GM20431 (cell line): Measurements from ENCODE around the gene A3GALT2.

ENCODE experiments used
- in situ Hi-C: fragments of 300-500 bp; cut with MseI, MboI; formaldehyde crosslinking; loops from one replicate; pipeline ENCODE4 v1.15.0; 2020; ENCODE audit warnings: low sequenced_read_pairs; ENCODE audit not compliant: unreplicated experiment

The A3GALT2 gene

GRCh38 chr1:33351281-33351660, 30.4 kb upstream of the A3GALT2 start:
- in situ Hi-C loops, result no loop called here

DNA sequence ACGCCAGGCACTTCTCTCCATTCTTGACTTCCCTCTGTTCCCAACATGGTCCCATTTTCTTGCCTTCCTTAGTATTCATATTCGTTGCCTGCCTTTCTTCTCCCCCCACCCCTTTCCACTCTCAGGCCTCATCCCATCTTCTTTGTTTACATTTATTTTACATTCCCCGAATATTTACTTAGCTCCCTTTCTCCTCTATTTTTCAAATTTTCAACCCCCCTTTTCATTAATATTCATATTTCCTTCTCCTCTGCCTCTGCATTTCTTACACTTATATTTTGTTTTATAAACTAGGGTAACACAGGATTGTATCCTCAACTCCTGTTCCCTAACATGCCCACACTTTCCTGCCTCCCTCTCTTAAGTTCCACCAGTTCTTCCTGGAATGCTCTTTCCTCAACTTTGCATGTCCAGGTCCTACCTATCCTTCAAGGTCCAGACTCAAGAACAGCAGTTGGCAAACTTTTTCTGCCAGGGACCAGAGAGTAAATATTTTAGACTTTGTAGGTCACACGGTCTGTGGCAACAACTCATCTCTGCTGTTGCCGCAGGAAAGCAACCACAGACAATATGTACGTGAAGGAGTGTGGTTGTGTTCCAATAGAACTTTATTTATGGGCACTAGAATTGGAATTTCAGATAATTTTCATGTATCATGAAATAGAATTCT, 29.8 kb upstream of the A3GALT2 start:
- in situ Hi-C loops, result no loop called here

GRCh38 chr1:33349778-33350610, 29.1 kb upstream of the A3GALT2 start:
- in situ Hi-C loops, result no loop called here

GRCh38 chr1:33349081-33349759, 28.3 kb upstream of the A3GALT2 start:
- in situ Hi-C loops, result no loop called here

DNA sequence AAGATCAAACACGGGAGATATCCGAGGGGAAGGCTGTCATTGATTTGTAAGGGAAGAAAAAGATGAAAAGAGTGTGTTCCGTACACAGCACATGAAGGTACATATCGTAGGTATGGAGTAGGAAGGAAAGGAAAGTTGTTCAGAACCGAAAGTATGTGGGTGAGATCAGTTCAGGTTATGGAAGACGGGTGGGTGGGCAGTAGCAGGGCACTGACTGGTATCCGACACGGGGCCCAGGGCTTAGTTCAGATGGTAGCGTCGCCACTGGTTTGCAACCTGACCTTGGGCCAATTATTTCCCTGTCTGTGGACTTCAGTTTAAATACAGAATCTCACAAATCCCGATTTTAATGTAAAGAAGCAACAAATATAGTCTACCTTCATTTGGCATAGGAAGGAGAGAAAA, 27.8 kb upstream of the A3GALT2 start:
- in situ Hi-C loops, result no loop called here

- in situ Hi-C loops, result no loop called here
These were observed 27.3 kb upstream of the A3GALT2 start for GRCh38 chr1:33348194-33348593.

DNA sequence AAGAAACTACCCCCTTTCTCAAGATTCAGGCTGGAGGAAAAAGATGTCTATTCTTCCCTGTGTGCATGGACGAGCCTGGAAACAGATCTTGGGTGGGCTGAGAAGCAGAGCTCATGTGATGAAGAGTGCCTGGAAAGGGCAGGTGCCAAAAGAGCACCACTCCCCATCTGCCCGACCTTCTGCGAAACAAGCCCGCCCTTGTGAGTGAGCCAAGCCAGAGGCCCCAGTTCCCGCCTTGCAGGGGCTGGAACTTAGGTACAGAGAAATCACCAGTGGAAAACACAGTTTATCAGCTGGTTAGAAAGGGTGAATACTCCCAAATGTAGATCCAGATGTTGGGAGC, 26.7 kb upstream of the A3GALT2 start:
- in situ Hi-C loops, result no loop called here

GRCh38 chr1:33346927-33347649, 26.2 kb upstream of the A3GALT2 start:
- in situ Hi-C loops, result no loop called here

GRCh38 chr1:33346533-33346926, 25.6 kb upstream of the A3GALT2 start:
- in situ Hi-C loops, result no loop called here

- in situ Hi-C loops, result no loop called here
These were observed 24.1 kb upstream of the A3GALT2 start for GRCh38 chr1:33344896-33345560.

DNA sequence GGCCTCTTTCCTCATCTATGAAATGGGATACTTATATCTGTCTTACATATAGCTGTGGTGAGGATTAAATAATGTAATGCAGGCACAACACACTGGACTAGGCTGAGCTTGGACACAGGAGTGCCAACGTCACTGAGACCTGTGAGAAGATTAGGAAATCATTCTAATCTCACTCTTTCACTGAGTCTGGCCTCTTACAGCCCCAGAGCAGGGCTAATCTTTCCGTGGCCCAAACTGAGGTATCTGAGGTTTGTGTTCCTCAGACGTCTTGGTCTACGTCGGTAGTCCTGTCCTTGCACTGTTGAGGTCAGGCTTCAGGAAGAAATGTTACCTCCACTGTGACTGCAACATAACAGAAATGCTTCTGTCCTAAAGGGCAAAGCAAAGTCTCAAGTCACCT, 22.6 kb upstream of the A3GALT2 start:
- in situ Hi-C loops, result no loop called here

- in situ Hi-C loops, result no loop called here
These were observed 21.3 kb upstream of the A3GALT2 start for GRCh38 chr1:33342041-33342723.

- in situ Hi-C loops, result no loop called here
These were observed 20.3 kb upstream of the A3GALT2 start for GRCh38 chr1:33341190-33341589.

GRCh38 chr1:33339413-33339812, 18.5 kb upstream of the A3GALT2 start:
- in situ Hi-C loops, result no loop called here

GRCh38 chr1:33338440-33339211, 17.7 kb upstream of the A3GALT2 start:
- in situ Hi-C loops, result no loop called here

- in situ Hi-C loops, result no loop called here
These were observed 17.1 kb upstream of the A3GALT2 start for GRCh38 chr1:33338048-33338439.

DNA sequence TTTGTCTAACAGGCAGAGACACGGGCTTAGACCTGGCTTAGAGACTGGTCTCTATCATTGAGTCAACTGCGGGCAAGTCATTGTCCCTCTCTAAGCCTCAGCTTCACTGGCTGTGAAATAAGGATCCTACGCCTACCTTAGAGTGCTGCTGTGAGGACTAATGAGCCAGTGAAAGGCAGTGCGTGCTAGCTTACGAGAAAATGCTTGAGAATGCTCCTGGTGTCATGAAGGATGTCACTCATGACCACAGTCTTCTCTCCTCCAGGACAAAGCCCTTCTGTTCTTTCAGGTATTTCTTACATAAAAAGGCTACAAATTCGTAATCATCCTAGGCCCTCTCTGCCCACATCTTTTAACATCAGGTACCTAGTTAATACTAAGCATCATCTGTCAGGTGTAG, 16.5 kb upstream of the A3GALT2 start:
- in situ Hi-C loops, result no loop called here

- in situ Hi-C loops, result no loop called here
These were observed 15.7 kb upstream of the A3GALT2 start for GRCh38 chr1:33336580-33336979.

DNA sequence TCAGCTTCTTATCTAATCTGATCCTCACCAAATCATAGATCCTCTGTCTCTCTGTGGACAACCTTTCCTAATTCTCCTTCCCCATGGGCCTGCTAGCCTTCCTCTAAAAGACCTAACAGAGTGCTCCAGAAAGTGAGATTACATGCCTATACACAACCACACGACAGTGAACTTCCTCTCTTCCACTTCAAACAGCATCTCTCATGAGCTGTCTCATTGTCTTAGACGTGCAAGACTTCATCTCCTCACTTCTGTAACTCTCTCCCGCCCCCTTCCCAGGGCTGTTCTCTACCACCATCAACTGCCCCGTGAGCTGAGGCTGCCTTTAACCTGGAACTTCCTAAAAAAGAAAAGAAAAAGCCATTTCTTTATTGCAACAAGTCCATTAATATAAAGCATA, 14.1 kb upstream of the A3GALT2 start:
- in situ Hi-C loops, result no loop called here
